ENCODE data around the gene NEUROG1.

The NEUROG1 gene

GRCh38 chr5:135546912-135547311, 11.1 kb upstream of the NEUROG1 start:
- WGBS, result 51% methylated on average over 4 of the region's 4 CpGs
- no peaks in the 10 kb centered on the region for H3K9me3 ChIP-seq (ENCODE audit: insufficient read depth, low read depth, low read length)
- H3K27ac ChIP-seq (ENCODE audit: low read depth, low read length), result no peak overlapping the region
- peaks cover 100% of the 10 kb centered on the region for H3K27me3 ChIP-seq (ENCODE audit: insufficient read depth, low read length)
- peaks cover 19% of the 10 kb centered on the region for H3K4me1 ChIP-seq (ENCODE audit: insufficient read depth, low read length)
- no peak overlapping the region for H3K9ac ChIP-seq (ENCODE audit: low read depth, low read length)
- H3K4me3 ChIP-seq (ENCODE audit: low read length), result no peak overlapping the region
- no peaks in the 10 kb centered on the region for H3K36me3 ChIP-seq (ENCODE audit: insufficient read depth, low read length)

- Histone ChIP-seq H3K36me3 (ENCODE audit: insufficient read depth, low read length) (no peaks in the 10 kb centered on the region), H3K9me3 (ENCODE audit: insufficient read depth, low read depth, low read length) (no peaks in the 10 kb centered on the region), H3K4me3 (ENCODE audit: low read length) (no peak overlapping the region), H3K27me3 (ENCODE audit: insufficient read depth, low read length) (peaks cover 100% of the 10 kb centered on the region), H3K4me1 (ENCODE audit: insufficient read depth, low read length) (peaks cover 19% of the 10 kb centered on the region), H3K9ac (ENCODE audit: low read depth, low read length) (no peak overlapping the region), H3K27ac (ENCODE audit: low read depth, low read length) (no peak overlapping the region)
- 8% methylated on average over 12 of the region's 12 CpGs for WGBS
These were observed 10.3 kb upstream of the NEUROG1 start for GRCh38 chr5:135546101-135546500.

- H3K36me3 ChIP-seq (ENCODE audit: insufficient read depth, low read length), result no peaks in the 10 kb centered on the region
- H3K9me3 ChIP-seq (ENCODE audit: insufficient read depth, low read depth, low read length), result no peaks in the 10 kb centered on the region
- 3% methylated on average over 17 of the region's 17 CpGs for WGBS
- H3K4me1 ChIP-seq (ENCODE audit: insufficient read depth, low read length), result peaks cover 19% of the 10 kb centered on the region
- H3K27ac ChIP-seq (ENCODE audit: low read depth, low read length), result no peak overlapping the region
- H3K27me3 ChIP-seq (ENCODE audit: insufficient read depth, low read length), result peaks cover 100% of the 10 kb centered on the region
- H3K9ac ChIP-seq (ENCODE audit: low read depth, low read length), result no peak overlapping the region
- no peak overlapping the region for H3K4me3 ChIP-seq (ENCODE audit: low read length)
These were observed 9.3 kb upstream of the NEUROG1 start for GRCh38 chr5:135545099-135545498.

GRCh38 chr5:135543485-135544304, 7.9 kb upstream of the NEUROG1 start:
- peaks cover 19% of the 10 kb centered on the region for H3K4me1 ChIP-seq (ENCODE audit: insufficient read depth, low read length)
- 1% methylated on average over 77 of the region's 77 CpGs for WGBS
- 0 out of 2 replicates have a peak, but pooled peaks cover 1% of the 10 kb centered on the region for H3K9me3 ChIP-seq (ENCODE audit: insufficient read depth, low read depth, low read length)
- no peak overlapping the region for H3K9ac ChIP-seq (ENCODE audit: low read depth, low read length)
- H3K27ac ChIP-seq (ENCODE audit: low read depth, low read length), result no peak overlapping the region
- no peaks in the 10 kb centered on the region for H3K36me3 ChIP-seq (ENCODE audit: insufficient read depth, low read length)
- H3K4me3 ChIP-seq (ENCODE audit: low read length), result 0 out of 2 replicates have a peak overlapping the region, but pooled peaks have one; percentile 6
- peaks cover 100% of the 10 kb centered on the region for H3K27me3 ChIP-seq (ENCODE audit: insufficient read depth, low read length)

- Histone ChIP-seq H3K36me3 (ENCODE audit: insufficient read depth, low read length) (no peaks in the 10 kb centered on the region), H3K9me3 (ENCODE audit: insufficient read depth, low read depth, low read length) (peaks cover 8% of the 10 kb centered on the region), H3K27ac (ENCODE audit: low read depth, low read length) (no peak overlapping the region), H3K27me3 (ENCODE audit: insufficient read depth, low read length) (peaks cover 100% of the 10 kb centered on the region), H3K4me3 (ENCODE audit: low read length) (no peak overlapping the region), H3K9ac (ENCODE audit: low read depth, low read length) (no peak overlapping the region), H3K4me1 (ENCODE audit: insufficient read depth, low read length) (peaks cover 19% of the 10 kb centered on the region)
- WGBS, result 0% methylated on average over 5 of the region's 5 CpGs
These were observed 7.3 kb upstream of the NEUROG1 start for GRCh38 chr5:135543001-135543484.

- Histone ChIP-seq H3K4me1 (ENCODE audit: insufficient read depth, low read length) (peaks cover 19% of the 10 kb centered on the region), H3K4me3 (ENCODE audit: low read length) (no peak overlapping the region), H3K9ac (ENCODE audit: low read depth, low read length) (no peak overlapping the region), H3K27ac (ENCODE audit: low read depth, low read length) (no peak overlapping the region), H3K27me3 (ENCODE audit: insufficient read depth, low read length) (peaks cover 100% of the 10 kb centered on the region), H3K36me3 (ENCODE audit: insufficient read depth, low read length) (no peaks in the 10 kb centered on the region), H3K9me3 (ENCODE audit: insufficient read depth, low read depth, low read length) (peaks cover 14% of the 10 kb centered on the region)
- 20% methylated on average over 11 of the region's 11 CpGs for WGBS
These were observed 6.2 kb upstream of the NEUROG1 start for GRCh38 chr5:135541807-135542502.

GRCh38 chr5:135539430-135540005, 3.8 kb upstream of the NEUROG1 start:
- peaks cover 100% of the 10 kb centered on the region for H3K27me3 ChIP-seq (ENCODE audit: insufficient read depth, low read length)
- no peak overlapping the region for H3K9ac ChIP-seq (ENCODE audit: low read depth, low read length)
- peaks cover 14% of the 10 kb centered on the region for H3K9me3 ChIP-seq (ENCODE audit: insufficient read depth, low read depth, low read length)
- no peak overlapping the region for H3K4me3 ChIP-seq (ENCODE audit: low read length)
- H3K4me1 ChIP-seq (ENCODE audit: insufficient read depth, low read length), result peaks cover 16% of the 10 kb centered on the region
- no peaks in the 10 kb centered on the region for H3K36me3 ChIP-seq (ENCODE audit: insufficient read depth, low read length)
- 75% methylated on average over 4 of the region's 4 CpGs for WGBS
- H3K27ac ChIP-seq (ENCODE audit: low read depth, low read length), result no peak overlapping the region

- H3K4me1 ChIP-seq (ENCODE audit: insufficient read depth, low read length), result peaks cover 19% of the 10 kb centered on the region
- peaks cover 100% of the 10 kb centered on the region for H3K27me3 ChIP-seq (ENCODE audit: insufficient read depth, low read length)
- no peaks in the 10 kb centered on the region for H3K36me3 ChIP-seq (ENCODE audit: insufficient read depth, low read length)
- no peak overlapping the region for H3K4me3 ChIP-seq (ENCODE audit: low read length)
- peaks cover 14% of the 10 kb centered on the region for H3K9me3 ChIP-seq (ENCODE audit: insufficient read depth, low read depth, low read length)
- 90% methylated on average over 5 of the region's 5 CpGs for WGBS
- H3K27ac ChIP-seq (ENCODE audit: low read depth, low read length), result no peak overlapping the region
- H3K9ac ChIP-seq (ENCODE audit: low read depth, low read length), result no peak overlapping the region
These were observed 2.5 kb upstream of the NEUROG1 start for GRCh38 chr5:135538261-135538660.

GRCh38 chr5:135537745-135538144, 2.0 kb upstream of the NEUROG1 start:
- 85% methylated on average over 2 of the region's 2 CpGs for WGBS
- Histone ChIP-seq H3K9ac (ENCODE audit: low read depth, low read length) (no peak overlapping the region), H3K27me3 (ENCODE audit: insufficient read depth, low read length) (peaks cover 100% of the 10 kb centered on the region), H3K4me1 (ENCODE audit: insufficient read depth, low read length) (peaks cover 13% of the 10 kb centered on the region), H3K27ac (ENCODE audit: low read depth, low read length) (no peak overlapping the region), H3K9me3 (ENCODE audit: insufficient read depth, low read depth, low read length) (peaks cover 14% of the 10 kb centered on the region), H3K4me3 (ENCODE audit: low read length) (no peak overlapping the region), H3K36me3 (ENCODE audit: insufficient read depth, low read length) (no peaks in the 10 kb centered on the region)

- peaks cover 14% of the 10 kb centered on the region for H3K9me3 ChIP-seq (ENCODE audit: insufficient read depth, low read depth, low read length)
- peaks cover 13% of the 10 kb centered on the region for H3K4me1 ChIP-seq (ENCODE audit: insufficient read depth, low read length)
- H3K36me3 ChIP-seq (ENCODE audit: insufficient read depth, low read length), result no peaks in the 10 kb centered on the region
- WGBS, result 76% methylated on average over 7 of the region's 7 CpGs
- H3K9ac ChIP-seq (ENCODE audit: low read depth, low read length), result no peak overlapping the region
- peaks cover 100% of the 10 kb centered on the region for H3K27me3 ChIP-seq (ENCODE audit: insufficient read depth, low read length)
- H3K4me3 ChIP-seq (ENCODE audit: low read length), result no peak overlapping the region
- no peak overlapping the region for H3K27ac ChIP-seq (ENCODE audit: low read depth, low read length)
These were observed 1.5 kb upstream of the NEUROG1 start for GRCh38 chr5:135537271-135537670.

- H3K4me3 ChIP-seq (ENCODE audit: low read length), result peak overlapping the region; percentile 27
These were observed 344 bp downstream of the NEUROG1 start for GRCh38 chr5:135535420-135535819.

More at GRCh38 chr5:135535420-135535819, 344 bp downstream of the NEUROG1 start:
- Histone ChIP-seq H3K27ac (ENCODE audit: low read depth, low read length) (no peak overlapping the region), H3K9me3 (ENCODE audit: insufficient read depth, low read depth, low read length) (peaks cover 14% of the 10 kb centered on the region), H3K4me1 (ENCODE audit: insufficient read depth, low read length) (peaks cover 13% of the 10 kb centered on the region), H3K36me3 (ENCODE audit: insufficient read depth, low read length) (no peaks in the 10 kb centered on the region), H3K27me3 (ENCODE audit: insufficient read depth, low read length) (peaks cover 100% of the 10 kb centered on the region), H3K9ac (ENCODE audit: low read depth, low read length) (no peak overlapping the region)
- 2% methylated on average over 44 of the region's 44 CpGs for WGBS

Measured in HUES64 (cell line).